ENCODE data around the gene FOXO6. TPM values are rescaled to one million over a fixed set of nuclear protein-coding genes. Genes with fewer than 3 reads are reported as not detected.

The FOXO6 gene
- total and polyA plus RNA-seq, 2 experiments from 2014 or later, result 0.68 to 4.2 TPM

GRCh38 chr1:41341365-41341683 lies 19.9 kb upstream of the FOXO6 start:
- Histone ChIP-seq H3K4me3 (no peak overlapping the region), H3K4me2 (no peak overlapping the region), H3K27me3 (ENCODE audit: insufficient read depth) (no peaks in the 10 kb centered on the region), H3K79me2 (replicated peaks; ENCODE audit: insufficient read depth) (no peaks in the 10 kb centered on the region), H2AFZ (no peak overlapping the region), H3K4me1 (ENCODE audit: insufficient read depth) (no peaks in the 10 kb centered on the region), H3K9me2 (ENCODE audit: insufficient read depth) (no peaks in the 10 kb centered on the region), H3K36me3 (ENCODE audit: insufficient read depth) (no peaks in the 10 kb centered on the region), H3K27ac (ENCODE audit: low read depth) (no peak overlapping the region), H4K20me1 (replicated peaks; ENCODE audit: insufficient read depth) (no peaks in the 10 kb centered on the region), H3F3A (replicated peaks; ENCODE audit: low read depth) (no peaks in the 10 kb centered on the region)
- Mint-ChIP-seq H3K27ac (no peak overlapping the region), H3K36me3 (ENCODE audit: low read depth) (no peaks in the 10 kb centered on the region; the same call in 2 of the 3 replicates), H3K4me3 (no peak overlapping the region), H3K9me3 (peaks cover 7% of the 10 kb centered on the region; the same call in 2 of the 3 replicates), H3K4me1 (peaks cover 7% of the 10 kb centered on the region), H3K27me3 (ENCODE audit: insufficient read depth, low read depth, poor library complexity) (peaks cover 15% of the 10 kb centered on the region)
- ATAC-seq, result peak; percentile 28
- TF ChIP-seq EZH2phosphoT487 (IDR thresholded peaks at IDR 0.05; ENCODE audit: unreplicated experiment) (no peak), REST (IDR thresholded peaks at IDR 0.05; ENCODE audit: unreplicated experiment) (no peak), ZNF331 (CRISPR knock-in tag; IDR thresholded peaks at IDR 0.05; ENCODE audit: low read depth) (no peak), EZH2 (IDR thresholded peaks at IDR 0.05; ENCODE audit: low read depth, unreplicated experiment) (no peak), STAT1 (IDR thresholded peaks at IDR 0.05; ENCODE audit: unreplicated experiment) (no peak), CTCF (conservative IDR thresholded peaks at IDR 0.05; ENCODE audit: low read depth in 2 of 2) (no peak), NANOG (IDR thresholded peaks at IDR 0.05; ENCODE audit: borderline replicate concordance) (no peak), POLR2AphosphoS5 (IDR thresholded peaks at IDR 0.05; ENCODE audit: low read depth) (no peak), ZNF462 (CRISPR knock-in tag; IDR thresholded peaks at IDR 0.05) (no peak)
- DNase-seq (ENCODE audit: low spot score), result no peak
